Vagina (tissue), 2 donors: Measurements from ENCODE around the gene CACNA1C. TPM values are rescaled to one million over a fixed set of nuclear protein-coding genes. Genes with fewer than 3 reads are reported as not detected.

Source experiments
- DNase-seq, 2 donors: peaks; one replicate each; pipeline ENCODE4 v3.0.0-alpha.2; 2017; ENCODE audit errors: extremely low spot score in 2 of 2
- H3K27ac ChIP-seq: fragments of 200-600 bp; sonication (generic); one replicate; pipeline ENCODE4 v1.5.1; 2019
- H3K27me3 ChIP-seq: fragments of 200-600 bp; sonication (generic); one replicate; pipeline ENCODE4 v1.5.1; 2019
- H3K36me3 ChIP-seq, 2 donors: fragments of 200-600 bp; sonication (generic); one replicate each; pipeline ENCODE4 v1.5.1; 2017 to 2019
- H3K4me1 ChIP-seq: fragments of 200-600 bp; sonication (generic); one replicate; pipeline ENCODE4 v1.5.1; 2019
- H3K4me3 ChIP-seq, 2 donors: fragments of 200-600 bp; sonication (generic); 1 replicate in 1 of 2; 2 replicates in 1 of 2; pipeline ENCODE4 v1.5.1; 2016 to 2019
- H3K9me3 ChIP-seq: fragments of 200-600 bp; sonication (generic); one replicate; pipeline ENCODE4 v1.5.1; 2019
- POLR2A ChIP-seq, 2 donors: fragments of 450-650 bp; IDR thresholded peaks; one replicate each; pipeline ENCODE4 v1.6.1; 2017; ENCODE audit warnings: antibody characterized with exemption in 2 of 2, mild to moderate bottlenecking in 2 of 2, moderate library complexity in 2 of 2
- POLR2AphosphoS5 ChIP-seq, 2 donors: sonication (generic); formaldehyde crosslinking; IDR thresholded peaks; one replicate each; pipeline ENCODE4 v1.9.0; 2017; ENCODE audit warnings: antibody characterized with exemption in 2 of 2, mild to moderate bottlenecking in 2 of 2, low read depth in 1 of 2; ENCODE audit not compliant: insufficient read depth in 1 of 2
- intact Hi-C: fragments of 100-400 bp; cut with DNase I; formaldehyde crosslinking; loops from one replicate; pipeline ENCODE4 v1.15.1; 2023
- total RNA-seq: library from RNA; depleted of rRNA; stranded (reverse); fragments of >200 nt; gene quantifications from one replicate; pipeline ENCODE4 v1.2.3, GENCODE V29; 2016
- TF ChIP-seq, protein P1 (sequence below), 3 experiments: fragments of 450-650 bp in 2 of 3; fragments of 200-600 bp in 1 of 3; sonication (generic) in 1 of 3; IDR thresholded peaks; one replicate each; pipeline ENCODE4 v1.5.1; 2017 to 2019; ENCODE audit warnings: antibody characterized with exemption in 3 of 3, mild to moderate bottlenecking in 2 of 3, moderate library complexity in 2 of 3

CACNA1C gene
- total RNA-seq, 1 donor from 2014 or later: 9.8 TPM

DNA sequence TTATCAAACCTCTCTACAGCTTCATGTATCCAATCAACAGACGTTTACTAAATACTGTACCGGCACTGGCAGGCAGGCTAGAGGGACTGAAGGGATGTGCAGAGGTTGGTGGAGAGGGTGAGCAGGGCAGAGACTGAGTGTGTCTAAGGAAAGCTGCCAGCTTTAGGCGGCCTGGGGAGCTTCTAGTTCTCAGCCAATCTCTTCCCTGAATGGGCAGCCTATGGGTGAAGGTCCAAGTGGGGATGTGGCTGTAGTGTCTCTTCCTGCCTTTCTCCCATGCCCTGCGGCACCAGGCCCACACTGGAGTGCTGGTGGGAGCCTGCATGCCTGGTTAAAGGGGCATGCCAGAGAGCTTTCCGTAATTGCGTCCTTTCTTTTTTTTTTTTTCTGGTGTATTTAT is 239.8 kb downstream of the CACNA1C start:
- DNase-seq: no peak
- no peak overlapping the region for H3K4me3 ChIP-seq
- H3K27ac ChIP-seq: no peak overlapping the region
- intact Hi-C loops: loop anchor here (10.0 kb wide), 1 partner anchor 292 kb away; no protein-coding TSS in a partner anchor
- H3K27me3 ChIP-seq: no peaks in the 10 kb centered on the region
- TF ChIP-seq POLR2A (IDR thresholded peaks at IDR 0.05): no peak
- TF ChIP-seq, protein P1, sequence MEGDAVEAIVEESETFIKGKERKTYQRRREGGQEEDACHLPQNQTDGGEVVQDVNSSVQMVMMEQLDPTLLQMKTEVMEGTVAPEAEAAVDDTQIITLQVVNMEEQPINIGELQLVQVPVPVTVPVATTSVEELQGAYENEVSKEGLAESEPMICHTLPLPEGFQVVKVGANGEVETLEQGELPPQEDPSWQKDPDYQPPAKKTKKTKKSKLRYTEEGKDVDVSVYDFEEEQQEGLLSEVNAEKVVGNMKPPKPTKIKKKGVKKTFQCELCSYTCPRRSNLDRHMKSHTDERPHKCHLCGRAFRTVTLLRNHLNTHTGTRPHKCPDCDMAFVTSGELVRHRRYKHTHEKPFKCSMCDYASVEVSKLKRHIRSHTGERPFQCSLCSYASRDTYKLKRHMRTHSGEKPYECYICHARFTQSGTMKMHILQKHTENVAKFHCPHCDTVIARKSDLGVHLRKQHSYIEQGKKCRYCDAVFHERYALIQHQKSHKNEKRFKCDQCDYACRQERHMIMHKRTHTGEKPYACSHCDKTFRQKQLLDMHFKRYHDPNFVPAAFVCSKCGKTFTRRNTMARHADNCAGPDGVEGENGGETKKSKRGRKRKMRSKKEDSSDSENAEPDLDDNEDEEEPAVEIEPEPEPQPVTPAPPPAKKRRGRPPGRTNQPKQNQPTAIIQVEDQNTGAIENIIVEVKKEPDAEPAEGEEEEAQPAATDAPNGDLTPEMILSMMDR (IDR thresholded peaks at IDR 0.05): no peak
- TF ChIP-seq POLR2AphosphoS5 (IDR thresholded peaks at IDR 0.05; ENCODE audit: insufficient read depth in 1 of 2, low read depth in 1 of 2): no peak
- H3K4me1 ChIP-seq: peaks cover 38% of the 10 kb centered on the region
- H3K36me3 ChIP-seq: no peaks in the 10 kb centered on the region
- no peaks in the 10 kb centered on the region for H3K9me3 ChIP-seq

GRCh38 chr12:2294651-2295475 is 242.1 kb downstream of the CACNA1C start:
- Histone ChIP-seq H3K27me3 (no peaks in the 10 kb centered on the region), H3K27ac (peak overlapping the region; percentile 47), H3K4me3 (no peak overlapping the region), H3K4me1 (peaks cover 32% of the 10 kb centered on the region), H3K36me3 (no peaks in the 10 kb centered on the region), H3K9me3 (no peaks in the 10 kb centered on the region)
- TF ChIP-seq POLR2AphosphoS5 (IDR thresholded peaks at IDR 0.05; ENCODE audit: insufficient read depth in 1 of 2, low read depth in 1 of 2): peak in 1 of 2 donors; percentile 82
- TF ChIP-seq, protein P1 (IDR thresholded peaks at IDR 0.05): no peak
- TF ChIP-seq POLR2A (IDR thresholded peaks at IDR 0.05): no peak
- no peak for DNase-seq
- intact Hi-C loops: loop anchor here (10.0 kb wide), 1 partner anchor 290 kb away; no protein-coding TSS in a partner anchor

GRCh38 chr12:2295941-2296461 is 243.2 kb downstream of the CACNA1C start:
- H3K9me3 ChIP-seq: no peaks in the 10 kb centered on the region
- intact Hi-C loops: loop anchor here (10.0 kb wide), 1 partner anchor 289 kb away; no protein-coding TSS in a partner anchor
- H3K27ac ChIP-seq: peak overlapping the region; percentile 47
- H3K4me1 ChIP-seq: peaks cover 41% of the 10 kb centered on the region
- no peaks in the 10 kb centered on the region for H3K27me3 ChIP-seq
- TF ChIP-seq POLR2A (IDR thresholded peaks at IDR 0.05): no peak
- TF ChIP-seq, protein P1 (IDR thresholded peaks at IDR 0.05): no peak
- TF ChIP-seq POLR2AphosphoS5 (IDR thresholded peaks at IDR 0.05; ENCODE audit: insufficient read depth in 1 of 2, low read depth in 1 of 2): no peak
- DNase-seq: no peak
- H3K4me3 ChIP-seq: no peak overlapping the region
- no peaks in the 10 kb centered on the region for H3K36me3 ChIP-seq

GRCh38 chr12:2297004-2297403 is 244.2 kb downstream of the CACNA1C start:
- no peaks in the 10 kb centered on the region for H3K9me3 ChIP-seq
- TF ChIP-seq, protein P1 (IDR thresholded peaks at IDR 0.05): no peak
- TF ChIP-seq POLR2AphosphoS5 (IDR thresholded peaks at IDR 0.05; ENCODE audit: insufficient read depth in 1 of 2, low read depth in 1 of 2) (no peak), POLR2A (IDR thresholded peaks at IDR 0.05) (no peak)
- no peaks in the 10 kb centered on the region for H3K27me3 ChIP-seq
- DNase-seq: no peak
- H3K4me3 ChIP-seq: no peak overlapping the region
- no peak overlapping the region for H3K27ac ChIP-seq
- peaks cover 49% of the 10 kb centered on the region for H3K4me1 ChIP-seq
- intact Hi-C loops: loop anchor here (10.0 kb wide), 1 partner anchor 288 kb away; no protein-coding TSS in a partner anchor
- no peaks in the 10 kb centered on the region for H3K36me3 ChIP-seq
